CD4-positive, alpha-beta T cell treated with Interleukin-1 beta for 1 hour (primary cell): Measurements from ENCODE around the gene DUSP8.

Source experiments
- DNase-seq, 2 donors: peaks; one replicate each; pipeline ENCODE4 v3.0.0-alpha.2; 2020 to 2022

DUSP8 gene

GRCh38 chr11:1565904-1566247 is 6.2 kb downstream of the DUSP8 start:
- no peak for DNase-seq

GRCh38 chr11:1565173-1565903 is 6.7 kb downstream of the DUSP8 start:
- no peak for DNase-seq

- peak in 1 of 2 donors; percentile 51 for DNase-seq
Observed at GRCh38 chr11:1564535-1565172, 7.4 kb downstream of the DUSP8 start.

GRCh38 chr11:1563697-1564534 is 8.2 kb downstream of the DUSP8 start:
- DNase-seq = no peak

GRCh38 chr11:1563149-1563638 is 8.9 kb downstream of the DUSP8 start:
- DNase-seq = no peak

GRCh38 chr11:1562469-1563148 is 9.5 kb downstream of the DUSP8 start:
- no peak for DNase-seq

GRCh38 chr11:1561955-1562354 is 10.1 kb downstream of the DUSP8 start:
- no peak for DNase-seq

- DNase-seq = no peak
Observed at GRCh38 chr11:1561266-1561665, 10.8 kb downstream of the DUSP8 start.

- DNase-seq = no peak
Observed at GRCh38 chr11:1560649-1561251, 11.3 kb downstream of the DUSP8 start.

- DNase-seq = no peak
Observed at GRCh38 chr11:1560002-1560648, 11.9 kb downstream of the DUSP8 start.

GRCh38 chr11:1559111-1559951 is 12.7 kb downstream of the DUSP8 start:
- DNase-seq = no peak

- no peak for DNase-seq
Observed at GRCh38 chr11:1558775-1559110, 13.3 kb downstream of the DUSP8 start.

GRCh38 chr11:1557904-1558774 is 13.9 kb downstream of the DUSP8 start:
- no peak for DNase-seq

GRCh38 chr11:1557051-1557884 is 14.8 kb downstream of the DUSP8 start:
- no peak for DNase-seq

- DNase-seq = no peak
Observed at GRCh38 chr11:1556278-1556902, 15.7 kb downstream of the DUSP8 start.

- DNase-seq = no peak
Observed at GRCh38 chr11:1555713-1556153, 16.3 kb downstream of the DUSP8 start.

GRCh38 chr11:1554981-1555712 is 16.9 kb downstream of the DUSP8 start:
- no peak for DNase-seq
